Posterior vena cava (tissue), 2 donors: ENCODE data around the gene KRT76. TPM values are rescaled to one million over a fixed set of nuclear protein-coding genes. Genes with fewer than 3 reads are reported as not detected.

ENCODE experiments used
- DNase-seq: peaks from one replicate; pipeline ENCODE4 v3.0.0-alpha.2; 2020; ENCODE audit warnings: low spot score
- intact Hi-C, 2 donors: fragments of 100-400 bp; cut with DNase I; formaldehyde crosslinking; loops; one replicate each; pipeline versions ENCODE4 v1.14.1 to v1.14.2; 2022 to 2023
- total RNA-seq, 2 donors: library from RNA; stranded (reverse); fragmentation: NEBNext Ultra II Directional; extraction: Animal tissue kit (Norgen Biotek cat#: 25700); gene quantifications; one replicate each; pipeline ENCODE4 v1.2.1, GENCODE V29; 2021
- donor health status: DM: yes; HTN: yes; CAD: no.
- donor health status: DM: yes; HTN: yes; CAD: no.

Gene KRT76
- total RNA-seq, 2 donors from 2014 or later, result not detected

GRCh38 chr12:52720365-52720886 lies 56.7 kb downstream of the KRT76 start:
- DNase-seq, result peak; percentile 13
- intact Hi-C loops, result no loop called here

Other genes starting within 250 kb of the KRT76 start
- gene KRT71, start 224.2 kb downstream of the KRT76 start, total RNA-seq, result not detected
- not detected for gene KRT74, start 203.5 kb downstream of the KRT76 start, total RNA-seq
- gene KRT72, start 175.9 kb downstream of the KRT76 start, total RNA-seq, result not detected
- gene KRT73, start 158.8 kb downstream of the KRT76 start, total RNA-seq, result not detected
- gene KRT2, start 125.1 kb downstream of the KRT76 start, total RNA-seq, result not detected
- gene KRT1, start 96.9 kb downstream of the KRT76 start, total RNA-seq, result under 1 TPM in 1 of 2 donors, not detected in 1; 0.42 TPM
- not detected for gene KRT77, start 73.8 kb downstream of the KRT76 start, total RNA-seq
- gene KRT3, start 18.8 kb upstream of the KRT76 start, total RNA-seq, result not detected
- not detected for gene KRT4, start 36.8 kb upstream of the KRT76 start, total RNA-seq
- gene KRT79, start 57.0 kb upstream of the KRT76 start, total RNA-seq, result not detected
- gene KRT78, start 71.6 kb upstream of the KRT76 start, total RNA-seq, result not detected
- 10 to 100 TPM in 1 of 2 donors, 1 to 10 TPM in 1; 4.0 to 23.6 TPM for gene KRT8, start 127.7 kb upstream of the KRT76 start, total RNA-seq
- 10 to 100 TPM; 14.1 to 20.5 TPM for gene KRT18, start 171.8 kb upstream of the KRT76 start, total RNA-seq
- gene EIF4B, start 229.1 kb upstream of the KRT76 start, total RNA-seq, result 100 to 1,000 TPM; 311 to 314 TPM